CD4-positive, alpha-beta T cell treated with Interleukin-17A for 1 hour (primary cell): Measurements from ENCODE around the gene C1QL2.

Experiments used
- DNase-seq: peaks from one replicate; pipeline ENCODE4 v3.0.0-alpha.2; 2020

C1QL2 gene

GRCh38 chr2:119158563-119159347, at the start of gene C1QL2:
C1QL2 (minus strand) TSS chr2:119158751; CDS start chr2:119158269, 482 bp downstream.
- DNase-seq = no peak

- DNase-seq = no peak
These were observed 48.9 kb upstream of the C1QL2 start for GRCh38 chr2:119207447-119207846.

- no peak for DNase-seq
These were observed 47.6 kb upstream of the C1QL2 start for GRCh38 chr2:119206201-119206600.

GRCh38 chr2:119205001-119205706, 46.6 kb upstream of the C1QL2 start:
- no peak for DNase-seq

- no peak for DNase-seq
These were observed 46.0 kb upstream of the C1QL2 start for GRCh38 chr2:119204525-119204924.

- no peak for DNase-seq
These were observed 44.2 kb upstream of the C1QL2 start for GRCh38 chr2:119202610-119203310.

GRCh38 chr2:119201815-119202214, 43.3 kb upstream of the C1QL2 start:
- no peak for DNase-seq

GRCh38 chr2:119198240-119198840, 39.8 kb upstream of the C1QL2 start:
- no peak for DNase-seq

- DNase-seq = no peak
These were observed 39.1 kb upstream of the C1QL2 start for GRCh38 chr2:119197529-119198239.

- DNase-seq = no peak
These were observed 38.5 kb upstream of the C1QL2 start for GRCh38 chr2:119197126-119197405.

GRCh38 chr2:119196301-119197125, 38.0 kb upstream of the C1QL2 start:
- no peak for DNase-seq

- DNase-seq = no peak
These were observed 37.3 kb upstream of the C1QL2 start for GRCh38 chr2:119195887-119196286.

- DNase-seq = no peak
These were observed 36.5 kb upstream of the C1QL2 start for GRCh38 chr2:119195001-119195400.

- DNase-seq = no peak
These were observed 34.3 kb upstream of the C1QL2 start for GRCh38 chr2:119192893-119193292.

GRCh38 chr2:119190321-119191111, 32.0 kb upstream of the C1QL2 start:
- no peak for DNase-seq

- DNase-seq = no peak
These were observed 26.0 kb upstream of the C1QL2 start for GRCh38 chr2:119184512-119184911.

GRCh38 chr2:119181791-119182445, 23.4 kb upstream of the C1QL2 start:
- no peak for DNase-seq

- DNase-seq = no peak
These were observed 22.8 kb upstream of the C1QL2 start for GRCh38 chr2:119181391-119181790.

GRCh38 chr2:119180892-119181291, 22.3 kb upstream of the C1QL2 start:
- DNase-seq = no peak

GRCh38 chr2:119179991-119180390, 21.4 kb upstream of the C1QL2 start:
- no peak for DNase-seq

GRCh38 chr2:119179202-119179601, 20.7 kb upstream of the C1QL2 start:
- DNase-seq = no peak
